Measurements from ENCODE around the gene TNFRSF8.

The TNFRSF8 gene

DNA sequence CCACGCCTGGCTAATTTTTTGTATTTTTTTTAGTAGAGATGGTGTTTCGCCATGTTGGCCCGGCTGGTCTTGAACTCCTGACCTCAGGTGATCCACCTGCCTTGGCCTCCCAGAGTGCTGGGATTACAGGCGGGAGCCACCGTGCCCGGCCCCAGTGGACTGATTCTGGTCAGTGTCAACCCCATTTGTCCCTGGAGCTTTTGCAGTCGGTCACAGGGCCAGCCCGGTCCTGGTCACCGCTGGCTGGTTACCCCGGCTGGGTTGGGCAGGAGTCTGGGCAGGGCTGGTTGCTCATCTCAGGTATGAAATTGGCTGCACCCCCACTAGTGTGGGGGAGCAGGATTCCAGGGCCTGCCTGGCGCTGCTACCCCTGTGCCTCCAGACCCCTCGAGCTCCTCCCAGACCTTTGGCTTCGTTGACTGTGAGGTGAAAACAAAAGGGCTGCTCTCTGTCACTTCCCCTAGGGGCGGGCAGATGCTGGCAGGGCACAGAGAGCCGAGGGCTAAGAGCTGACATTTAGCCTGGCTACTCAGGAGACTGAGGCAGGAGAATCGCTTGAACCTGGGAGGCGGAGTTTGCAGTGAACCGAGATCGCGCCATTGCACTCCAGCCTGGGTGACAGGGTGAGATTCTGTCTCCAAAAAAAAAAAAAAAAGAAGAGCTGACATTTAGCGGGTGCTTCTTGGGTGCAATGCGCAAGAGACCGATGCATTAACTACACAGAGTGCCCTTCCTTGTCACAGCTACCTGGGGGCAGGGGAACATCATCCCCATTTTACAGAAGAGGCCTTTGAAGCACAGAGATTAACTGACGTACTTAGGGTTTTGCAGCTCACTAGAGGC is 114.3 kb downstream of the TNFRSF8 start:
- ATAC-seq = no peak

GRCh38 chr1:12177999-12178441 is 114.9 kb downstream of the TNFRSF8 start:
- peak; percentile 77 to 78 for ATAC-seq

- no peak for ATAC-seq
These were observed 115.4 kb downstream of the TNFRSF8 start for GRCh38 chr1:12178511-12178910.

- ATAC-seq = peak; percentile 38 to 44
These were observed 116.0 kb downstream of the TNFRSF8 start for GRCh38 chr1:12179111-12179519.

- ATAC-seq = no peak
These were observed 116.6 kb downstream of the TNFRSF8 start for GRCh38 chr1:12179676-12180075.

DNA sequence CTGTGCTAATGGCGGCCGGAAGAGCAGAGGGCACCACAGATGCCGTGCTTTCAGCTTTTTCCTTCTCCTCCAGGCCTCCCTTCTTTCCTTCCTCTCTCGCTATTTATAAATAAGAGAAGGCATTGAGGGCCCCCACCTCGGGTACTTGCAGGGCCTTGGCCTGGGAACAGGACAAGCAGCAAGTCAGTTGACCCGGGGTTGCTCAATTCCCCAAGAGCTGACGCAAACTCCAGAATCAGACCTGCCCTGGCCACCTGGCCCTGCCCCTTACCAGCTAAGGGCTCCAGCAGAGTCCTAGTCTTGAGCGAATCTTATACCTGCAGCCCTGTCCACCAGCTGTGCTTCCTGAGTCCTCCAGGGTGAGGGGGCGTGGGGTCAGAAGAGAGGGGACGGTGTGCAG is 117.2 kb downstream of the TNFRSF8 start:
- ATAC-seq = no peak

DNA sequence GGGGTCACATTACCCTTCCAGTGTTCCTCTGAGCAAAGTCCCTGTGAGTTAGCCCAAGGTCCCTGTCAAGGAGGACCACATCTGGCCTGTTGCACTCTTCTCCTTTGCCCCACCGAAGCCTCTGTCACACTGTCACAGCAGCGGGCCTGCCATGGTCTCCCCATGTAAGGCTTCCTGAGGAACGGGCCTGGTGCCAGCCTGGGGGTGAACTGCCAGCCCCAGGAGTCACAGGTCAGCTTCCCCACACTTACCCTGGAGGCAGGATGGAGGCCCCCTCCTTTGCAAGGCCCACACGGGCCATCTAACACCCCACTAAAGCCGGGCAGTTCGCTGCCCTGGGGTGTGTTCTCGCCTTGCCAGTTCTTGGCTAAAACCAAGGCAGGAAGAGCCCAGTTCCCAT is 117.8 kb downstream of the TNFRSF8 start:
- ATAC-seq = no peak

GRCh38 chr1:12181568-12181967 is 118.5 kb downstream of the TNFRSF8 start:
- no peak for ATAC-seq

DNA sequence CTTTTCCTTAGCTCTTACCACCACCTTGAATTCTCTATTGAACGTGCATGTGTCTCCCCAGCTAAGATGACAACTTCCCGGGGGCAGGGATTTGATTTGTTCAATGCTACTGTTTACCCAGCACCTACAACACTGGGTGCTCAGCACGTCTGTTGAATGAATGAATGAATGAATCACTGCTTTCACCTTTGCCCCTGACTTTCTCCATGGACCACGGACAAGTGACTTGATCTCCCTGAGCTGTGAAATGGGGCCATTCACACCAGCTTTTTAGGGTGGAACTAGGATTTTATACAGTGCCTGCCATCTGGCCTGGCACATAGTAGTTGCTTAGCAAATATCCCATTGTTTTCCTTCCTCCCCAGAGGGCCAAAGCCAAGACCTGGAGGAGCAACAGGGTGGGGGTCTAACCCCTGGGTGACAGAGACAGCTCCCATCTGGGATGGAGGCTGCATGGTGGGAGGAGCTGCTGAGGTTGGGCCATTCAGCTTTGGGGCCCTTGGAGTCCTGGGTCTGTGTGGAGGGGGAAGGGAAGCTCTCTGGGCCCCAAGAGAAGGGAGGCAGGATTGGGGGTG is 119.4 kb downstream of the TNFRSF8 start:
- no peak for ATAC-seq

GRCh38 chr1:12183095-12183794 is 120.1 kb downstream of the TNFRSF8 start:
- ATAC-seq = no peak

DNA sequence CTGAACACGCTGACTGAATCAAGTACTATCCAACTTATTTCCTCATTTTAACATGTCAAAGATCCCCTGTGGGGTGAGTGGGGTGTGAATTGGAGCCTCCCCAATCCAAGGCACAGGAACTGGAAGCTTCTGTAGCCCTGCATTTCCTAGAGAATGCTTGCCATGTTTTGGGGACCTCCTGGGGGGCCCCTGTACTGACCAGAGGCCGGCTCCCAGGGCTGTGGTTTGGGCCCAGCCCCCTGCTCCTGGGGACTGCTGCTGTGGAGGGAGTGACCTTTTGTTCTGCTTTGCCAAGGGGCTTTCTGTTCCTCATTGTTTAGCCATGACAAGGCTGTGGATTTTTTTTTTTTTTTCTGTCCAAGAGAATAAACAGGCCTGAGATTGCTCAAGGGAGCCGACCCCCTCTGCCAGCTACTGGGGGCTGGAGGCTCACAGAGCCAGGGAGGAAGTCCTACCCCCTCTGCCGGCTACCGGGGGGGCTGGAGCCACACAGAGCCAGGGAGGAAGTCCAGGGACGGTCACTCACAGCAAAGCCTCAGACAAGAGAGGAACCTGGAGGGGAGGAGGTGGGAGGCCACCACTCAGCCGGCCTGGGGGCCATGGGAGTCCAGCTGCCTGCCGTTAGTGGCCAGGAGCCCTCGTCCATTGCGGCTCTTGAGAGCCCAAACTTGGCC is 121.0 kb downstream of the TNFRSF8 start:
- no peak for ATAC-seq

- no peak for ATAC-seq
These were observed 122.2 kb downstream of the TNFRSF8 start for GRCh38 chr1:12185036-12185917.

DNA sequence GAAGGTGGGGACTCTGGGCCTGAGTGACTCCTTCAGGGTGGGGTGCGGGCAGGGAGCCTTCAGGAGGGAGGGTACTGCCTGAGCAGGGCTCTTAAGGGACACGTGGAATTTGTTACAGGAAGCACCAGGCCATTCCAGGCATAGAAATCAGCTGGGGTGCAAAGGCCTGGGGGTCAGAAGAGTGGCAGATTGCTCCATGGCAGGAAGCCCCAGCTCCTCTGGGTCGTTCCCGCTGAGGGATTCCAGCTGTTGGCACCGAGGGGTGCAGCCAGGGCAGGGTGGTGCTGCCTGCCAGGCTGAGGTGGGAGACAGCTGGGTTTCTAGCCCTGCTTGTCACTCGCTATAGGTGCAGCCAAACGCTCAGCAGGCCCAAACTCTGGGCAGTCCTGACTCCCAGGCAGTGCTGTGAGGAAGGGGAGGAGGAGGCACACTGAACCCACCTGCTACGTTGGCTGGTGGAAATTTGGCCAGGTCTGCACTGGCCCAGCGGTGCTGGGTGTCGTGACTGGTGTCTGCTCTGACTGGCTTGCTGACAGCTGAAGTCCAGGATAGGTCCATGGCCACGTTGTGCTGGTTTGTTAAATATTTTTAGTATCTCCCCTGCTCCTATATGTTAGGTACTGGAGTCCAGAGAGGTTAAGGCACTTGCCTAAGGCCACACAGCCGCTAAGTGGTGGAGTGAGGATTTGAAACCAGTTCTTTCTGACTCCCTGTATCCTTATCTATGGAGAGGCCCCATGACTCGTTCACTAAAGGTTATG is 123.0 kb downstream of the TNFRSF8 start:
- peak in 1 of 2 donors; percentile 5 for ATAC-seq

- peak; percentile 18 to 22 for ATAC-seq
These were observed 123.5 kb downstream of the TNFRSF8 start for GRCh38 chr1:12186679-12186985.

- ATAC-seq = peak; percentile 46 to 52
These were observed 125.0 kb downstream of the TNFRSF8 start for GRCh38 chr1:12188115-12188514.

- ATAC-seq = no peak
These were observed 125.7 kb downstream of the TNFRSF8 start for GRCh38 chr1:12188657-12189327.

DNA sequence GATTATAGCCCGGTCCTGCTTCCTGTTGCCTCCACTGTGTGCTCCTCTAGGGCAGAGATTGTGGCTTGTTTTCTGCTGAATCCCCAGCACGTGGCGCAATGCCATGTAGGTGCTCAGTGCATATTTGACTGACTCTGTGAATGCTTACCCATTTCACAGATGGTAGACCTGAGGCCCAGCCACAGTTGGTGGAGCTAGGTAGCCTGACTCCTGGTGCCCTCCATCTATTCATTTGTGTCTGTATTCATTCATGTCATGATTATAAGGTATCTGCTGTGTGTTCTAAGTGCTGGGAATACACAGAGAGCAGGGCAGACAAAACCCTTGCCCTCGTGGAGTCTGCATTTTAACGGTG is 126.2 kb downstream of the TNFRSF8 start:
- ATAC-seq = no peak

GRCh38 chr1:12191242-12192032 is 128.3 kb downstream of the TNFRSF8 start:
- no peak for ATAC-seq
